Small intestine (tissue), 7 donors: ENCODE results near the gene UNC5C. TPM values are rescaled to one million over a fixed set of nuclear protein-coding genes. Genes with fewer than 3 reads are reported as not detected.

ENCODE experiments used
- DNase-seq, 2 donors: peaks; one replicate each; pipeline versions ENCODE4 v3.0.0 to v3.0.0-alpha.2; 2013
- FAIRE-seq: peaks from 2 replicates; lab custom pipeline; 2012; peaks lifted over from hg19 to GRCh38; lab: Jason Lieb, UNC
- H3K27ac ChIP-seq, 3 donors: one replicate each; pipeline ENCODE4 v1.5.1; 2013; ENCODE audit warnings: low read length in 2 of 3, mild to moderate bottlenecking in 2 of 3, control low read depth in 1 of 3, inconsistent platforms in 1 of 3, low read depth in 1 of 3, moderate library complexity in 1 of 3
- H3K27me3 ChIP-seq, 3 donors: one replicate each; pipeline ENCODE4 v1.6.1; 2013; ENCODE audit warnings: low read length in 3 of 3, inconsistent platforms in 1 of 3; ENCODE audit not compliant: control insufficient read depth in 3 of 3, insufficient read depth in 3 of 3
- H3K36me3 ChIP-seq, 3 donors: one replicate each; pipeline ENCODE4 v1.6.1; 2013; ENCODE audit warnings: low read length in 3 of 3, inconsistent platforms in 1 of 3, low read depth in 1 of 3, mild to moderate bottlenecking in 1 of 3, moderate library complexity in 1 of 3; ENCODE audit not compliant: control insufficient read depth in 3 of 3, insufficient read depth in 2 of 3
- H3K4me1 ChIP-seq, 3 donors: one replicate each; pipeline ENCODE4 v1.6.1; 2013; ENCODE audit warnings: low read length in 2 of 3, inconsistent platforms in 1 of 3, low read depth in 1 of 3, mild to moderate bottlenecking in 1 of 3, moderate library complexity in 1 of 3; ENCODE audit not compliant: control insufficient read depth in 3 of 3, insufficient read depth in 2 of 3
- H3K4me3 ChIP-seq, 3 donors: one replicate each; pipeline ENCODE4 v1.5.1; 2013; ENCODE audit warnings: low read length in 3 of 3, control low read depth in 1 of 3, inconsistent platforms in 1 of 3, low read depth in 1 of 3, mild to moderate bottlenecking in 1 of 3, moderate library complexity in 1 of 3
- H3K9me3 ChIP-seq, 2 donors: one replicate each; pipeline ENCODE4 v1.6.1; 2013; ENCODE audit warnings: low read depth in 1 of 2, low read length in 1 of 2; ENCODE audit not compliant: control insufficient read depth in 2 of 2, insufficient read depth in 1 of 2
- WGBS, 3 donors: extraction: QIAGEN DNeasy Blood & Tissue Kit; methylation state at CpG; one replicate each; pipeline ENCODE4 v1.1.7; 2013; 5-methylcytosine and 5-hydroxymethylcytosine counted together
- polyA plus RNA-seq, 4 donors: library from polyadenylated mRNA; stranded (reverse) in 3 of 4; unstranded in 1 of 4; fragments of 200-250 nt in 3 of 4; fragments of 120-200 nt in 1 of 4; gene quantifications; one replicate each; pipeline versions ENCODE4 v1.2.1 to v1.2.3, GENCODE V29; 2013
- donor health status: healthy with polysubstance abuse.
- donor health status: control.
- donor health status: control.
- donor health status: Bipolar disorder and iron deficiency.
- donor health status: healthy.

UNC5C gene
- polyA plus RNA-seq, 4 donors = under 0.01 to 2.9 (median 1.1) TPM; not detected in 1

GRCh38 chr4:95388911-95389310 lies 159.9 kb downstream of the UNC5C start:
- no peak overlapping the region for H3K4me3 ChIP-seq
- DNase-seq (no peak), FAIRE-seq (no peak)
- no peaks in the 10 kb centered on the region for H3K9me3 ChIP-seq
- no peaks in the 10 kb centered on the region for H3K36me3 ChIP-seq
- no peaks in the 10 kb centered on the region for H3K27me3 ChIP-seq
- H3K4me1 ChIP-seq = no peaks in the 10 kb centered on the region
- H3K27ac ChIP-seq = no peak overlapping the region

DNA sequence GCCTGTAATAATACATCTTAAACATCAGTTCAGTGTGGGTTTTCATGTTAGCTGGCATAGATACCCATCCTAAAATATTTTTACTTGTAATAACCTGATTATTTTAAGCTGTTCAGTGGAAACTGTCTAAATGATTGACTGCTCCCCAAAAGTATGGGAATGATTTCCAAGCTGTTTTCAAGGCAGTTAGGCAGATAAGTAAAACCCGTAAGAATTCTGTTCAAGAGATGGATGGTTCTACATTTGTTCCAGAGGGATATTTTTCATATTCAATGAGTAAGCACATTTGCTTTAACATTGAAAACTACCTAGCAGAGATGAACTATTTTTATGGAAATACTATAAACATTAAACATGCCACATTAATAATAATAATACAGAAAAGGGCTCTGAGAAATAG lies 161.1 kb downstream of the UNC5C start:
- no peak overlapping the region for H3K4me3 ChIP-seq
- H3K27me3 ChIP-seq = no peaks in the 10 kb centered on the region
- H3K4me1 ChIP-seq = no peaks in the 10 kb centered on the region
- DNase-seq (no peak), FAIRE-seq (no peak)
- no peaks in the 10 kb centered on the region for H3K36me3 ChIP-seq
- no peaks in the 10 kb centered on the region for H3K9me3 ChIP-seq
- WGBS, 3 donors = 81 to 88% (median 85%) methylated on average over 1 of the region's 1 CpG
- H3K27ac ChIP-seq = no peak overlapping the region

DNA sequence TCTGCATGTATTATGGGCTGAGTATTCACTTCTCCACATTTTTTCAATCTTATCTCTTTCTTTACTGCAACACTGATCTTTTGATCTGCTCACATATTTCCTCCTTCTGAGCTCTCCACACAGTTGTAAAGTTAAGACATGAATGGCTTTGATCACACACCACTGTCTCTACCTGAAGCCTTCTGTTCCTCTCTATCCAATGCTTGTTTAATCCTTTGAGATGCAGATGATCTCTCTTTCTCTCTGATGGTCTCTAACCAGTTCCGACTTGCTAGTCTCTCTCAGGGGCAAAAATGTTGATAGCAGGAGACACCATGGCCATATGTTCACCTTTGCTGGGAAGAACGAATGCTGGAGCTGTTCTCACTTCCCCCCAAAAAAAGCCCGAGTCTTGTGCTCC lies 162.4 kb downstream of the UNC5C start:
- no peak for DNase-seq
- no peak for FAIRE-seq
- Histone ChIP-seq H3K9me3 (no peaks in the 10 kb centered on the region), H3K36me3 (no peaks in the 10 kb centered on the region), H3K4me1 (no peaks in the 10 kb centered on the region), H3K27me3 (no peaks in the 10 kb centered on the region), H3K4me3 (no peak overlapping the region), H3K27ac (no peak overlapping the region)
- WGBS, 3 donors = 58 to 76% (median 70%) methylated on average over 3 of the region's 3 CpGs

- WGBS, 3 donors = 67 to 81% (median 77%) methylated on average over 4 of the region's 4 CpGs
- Histone ChIP-seq H3K4me1 (no peaks in the 10 kb centered on the region), H3K9me3 (no peaks in the 10 kb centered on the region), H3K27ac (no peak overlapping the region), H3K4me3 (no peak overlapping the region), H3K36me3 (no peaks in the 10 kb centered on the region), H3K27me3 (no peaks in the 10 kb centered on the region)
- DNase-seq (no peak), FAIRE-seq (no peak)
These were observed 166.8 kb downstream of the UNC5C start for GRCh38 chr4:95381843-95382580.

DNA sequence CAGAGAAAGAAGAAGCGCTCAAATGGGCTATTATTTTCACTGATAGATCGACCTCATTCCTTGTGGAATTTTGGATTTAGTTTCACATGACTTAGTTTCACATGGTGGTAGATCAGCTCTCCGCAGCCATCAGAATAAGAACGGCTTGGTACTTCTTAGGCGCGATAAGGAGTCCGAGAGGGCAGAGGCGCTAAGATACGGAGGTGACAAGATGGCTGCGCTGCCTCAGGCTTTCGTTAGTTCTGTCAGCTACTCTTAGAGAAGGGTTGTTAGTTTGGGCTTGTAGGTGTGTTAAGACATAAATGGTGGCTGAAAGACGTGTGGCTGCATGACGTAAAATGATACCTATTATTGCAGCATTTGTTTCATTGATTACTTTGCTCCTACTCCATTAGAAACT lies 169.1 kb downstream of the UNC5C start:
- no peaks in the 10 kb centered on the region for H3K4me1 ChIP-seq
- H3K36me3 ChIP-seq = no peaks in the 10 kb centered on the region
- WGBS, 3 donors = 88 to 89% (median 89%) methylated on average over 13 of the region's 13 CpGs
- H3K27me3 ChIP-seq = no peaks in the 10 kb centered on the region
- H3K9me3 ChIP-seq = no peaks in the 10 kb centered on the region
- no peak overlapping the region for H3K27ac ChIP-seq
- DNase-seq (no peak), FAIRE-seq (no peak)
- H3K4me3 ChIP-seq = no peak overlapping the region

DNA sequence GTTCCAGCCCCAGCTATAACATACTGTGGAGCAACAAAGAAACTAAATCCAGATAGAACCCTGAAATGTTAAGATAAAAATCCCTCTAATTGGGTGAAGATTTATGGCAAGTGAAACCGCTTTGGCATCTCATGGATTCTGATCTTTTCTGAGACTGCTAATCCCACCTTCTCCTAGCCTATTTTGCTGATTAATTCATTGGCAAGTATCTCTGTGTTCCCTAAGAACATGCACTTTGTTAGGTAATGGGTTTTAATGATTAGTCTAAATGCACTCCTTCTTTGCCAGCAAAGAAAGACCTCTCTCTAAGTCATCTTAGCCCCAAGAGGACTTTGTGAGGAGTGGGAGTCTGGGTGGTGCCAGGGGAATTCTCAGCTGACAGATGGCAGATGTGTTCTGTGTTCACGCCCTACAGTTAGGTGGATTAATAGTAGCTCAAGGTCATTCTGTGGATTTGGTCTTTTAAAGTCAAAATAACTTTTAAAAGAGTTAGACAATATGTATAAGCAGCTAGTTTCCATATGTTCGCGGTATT lies 171.3 kb downstream of the UNC5C start:
- Histone ChIP-seq H3K27ac (no peak overlapping the region), H3K4me1 (no peaks in the 10 kb centered on the region), H3K36me3 (no peaks in the 10 kb centered on the region), H3K27me3 (no peaks in the 10 kb centered on the region), H3K4me3 (no peak overlapping the region), H3K9me3 (no peaks in the 10 kb centered on the region)
- FAIRE-seq = no peak
- DNase-seq = no peak
- WGBS, 3 donors = 78 to 89% (median 80%) methylated on average over 4 of the region's 4 CpGs

DNA sequence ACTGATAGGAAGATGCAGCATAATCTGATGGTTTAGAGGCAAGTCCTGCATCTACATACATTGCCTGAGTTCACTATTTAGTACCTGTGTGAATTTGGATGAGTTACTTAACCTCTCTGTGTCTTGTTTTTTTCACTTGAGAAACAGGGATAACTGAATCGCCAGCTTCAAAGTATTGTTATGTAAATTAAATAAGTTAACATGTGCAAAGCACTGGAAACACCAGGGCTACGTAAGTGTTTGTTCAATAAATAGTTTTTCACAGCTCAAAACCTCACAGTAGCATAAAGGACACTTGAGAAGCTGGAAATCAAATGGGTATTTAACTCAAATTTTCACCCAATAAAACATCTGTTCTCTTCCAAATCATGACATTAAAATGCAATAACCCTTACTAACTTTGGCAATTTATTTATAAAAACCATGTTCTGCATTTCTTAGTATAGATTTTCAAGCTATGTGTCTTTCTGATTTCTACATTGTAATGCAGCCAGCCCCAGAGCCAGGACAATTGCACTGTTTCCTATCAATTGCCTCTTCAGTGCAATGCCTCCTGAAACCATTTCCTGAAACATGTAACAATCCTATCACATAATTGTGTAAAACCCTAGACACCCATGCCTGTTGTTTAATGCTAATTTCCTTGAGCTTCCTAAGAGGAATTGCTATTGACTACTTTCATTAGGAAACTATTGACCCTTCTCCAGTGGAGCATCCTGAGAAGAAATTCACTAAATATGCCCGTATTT lies 177.1 kb downstream of the UNC5C start:
- Histone ChIP-seq H3K9me3 (no peaks in the 10 kb centered on the region), H3K27ac (no peak overlapping the region), H3K27me3 (no peaks in the 10 kb centered on the region), H3K4me3 (no peak overlapping the region), H3K4me1 (no peaks in the 10 kb centered on the region), H3K36me3 (no peaks in the 10 kb centered on the region)
- FAIRE-seq (no peak), DNase-seq (no peak)
- WGBS, 3 donors = 50 to 68% (median 61%) methylated on average over 3 of the region's 3 CpGs

DNA sequence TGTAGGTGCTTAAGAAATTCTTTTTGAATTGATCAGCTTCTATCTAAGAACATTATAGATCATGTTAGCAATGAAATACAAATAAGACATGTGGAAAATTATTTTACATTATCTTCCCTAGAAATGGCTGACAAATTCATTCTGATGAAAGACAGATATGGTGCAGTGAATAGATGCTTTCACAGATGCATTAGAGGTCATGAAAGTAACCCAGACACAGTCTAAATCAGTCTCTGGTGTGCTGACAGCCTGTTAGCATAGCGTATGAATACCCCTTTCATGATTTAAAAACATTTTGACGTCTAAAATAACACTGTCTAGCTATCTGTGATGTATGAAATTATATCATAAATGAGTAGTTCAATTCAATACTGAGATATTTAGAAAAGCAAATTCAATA lies 180.9 kb downstream of the UNC5C start:
- Histone ChIP-seq H3K9me3 (no peaks in the 10 kb centered on the region), H3K27ac (no peak overlapping the region), H3K4me1 (no peaks in the 10 kb centered on the region), H3K27me3 (no peaks in the 10 kb centered on the region), H3K36me3 (no peaks in the 10 kb centered on the region), H3K4me3 (no peak overlapping the region)
- DNase-seq (no peak), FAIRE-seq (no peak)
- 64 to 75% (median 69%) methylated on average over 2 of the region's 2 CpGs for WGBS, 3 donors
